H9 (cell line): ENCODE data around the gene CNTFR. TPM values are rescaled to one million over a fixed set of nuclear protein-coding genes. Genes with fewer than 3 reads are reported as not detected.

ENCODE experiments used
- DNase-seq: peaks from one replicate; pipeline ENCODE4 v3.0.0-alpha.2; 2017
- H2AFZ ChIP-seq: one replicate; pipeline ENCODE4 v1.6.1; 2013; ENCODE audit warnings: mild to moderate bottlenecking, low read length, control low read depth, moderate library complexity
- H2AK5ac ChIP-seq: 2 replicates; pipeline ENCODE4 v1.6.1; 2013; ENCODE audit warnings: low read length, control low read depth, mixed read lengths; ENCODE audit not compliant: insufficient read length
- H2BK120ac ChIP-seq: one replicate; pipeline ENCODE4 v1.6.1; 2013; ENCODE audit warnings: low read depth, mild to moderate bottlenecking, low read length, control low read depth, inconsistent platforms; ENCODE audit not compliant: poor library complexity, severe bottlenecking
- H2BK12ac ChIP-seq: 2 replicates; pipeline ENCODE4 v1.6.1; 2013; ENCODE audit warnings: low read length, control low read depth, mixed read lengths, low read depth; ENCODE audit not compliant: insufficient read length
- H2BK15ac ChIP-seq: 2 replicates; pipeline ENCODE4 v1.6.1; 2013; ENCODE audit warnings: low read depth, low read length, control low read depth
- H2BK20ac ChIP-seq: one replicate; pipeline ENCODE4 v1.6.1; 2013; ENCODE audit warnings: low read depth, mild to moderate bottlenecking, low read length, control low read depth, inconsistent platforms; ENCODE audit not compliant: poor library complexity, severe bottlenecking
- H2BK5ac ChIP-seq: 2 replicates; pipeline ENCODE4 v1.6.1; 2013; ENCODE audit warnings: low read length, control low read depth, mixed read lengths; ENCODE audit not compliant: insufficient read length
- H3K14ac ChIP-seq: 2 replicates; pipeline ENCODE4 v1.6.1; 2013; ENCODE audit warnings: low read length, control low read depth; ENCODE audit not compliant: insufficient read depth
- H3K18ac ChIP-seq: 2 replicates; pipeline ENCODE4 v1.6.1; 2013; ENCODE audit warnings: low read depth, mild to moderate bottlenecking, mixed read lengths, low read length, control low read depth; ENCODE audit not compliant: insufficient read length
- H3K23ac ChIP-seq: 2 replicates; pipeline ENCODE4 v1.6.1; 2013; ENCODE audit warnings: low read length, control low read depth, mixed read lengths, low read depth; ENCODE audit not compliant: insufficient read length
- H3K23me2 ChIP-seq: 2 replicates; pipeline ENCODE4 v1.6.1; 2013; ENCODE audit warnings: low read depth, mild to moderate bottlenecking, mixed read lengths, low read length, control low read depth; ENCODE audit not compliant: insufficient read length, poor library complexity, severe bottlenecking
- H3K27ac ChIP-seq: 2 replicates; pipeline ENCODE4 v1.5.1; 2013; ENCODE audit warnings: low read length, control low read depth, mixed read lengths, low read depth; ENCODE audit not compliant: insufficient read length
- H3K27me3 ChIP-seq: 2 replicates; pipeline ENCODE4 v1.6.1; 2013; ENCODE audit warnings: low read length, control low read depth, inconsistent platforms; ENCODE audit not compliant: insufficient read depth
- H3K4ac ChIP-seq: 2 replicates; pipeline ENCODE4 v1.6.1; 2013; ENCODE audit warnings: low read depth, mild to moderate bottlenecking, control low read depth, inconsistent platforms, low read length, moderate library complexity
- H3K4me1 ChIP-seq: 2 replicates; pipeline ENCODE4 v1.6.1; 2013; ENCODE audit warnings: low read length, control low read depth, inconsistent platforms; ENCODE audit not compliant: insufficient read depth
- H3K4me2 ChIP-seq: 2 replicates; pipeline ENCODE4 v1.6.1; 2013; ENCODE audit warnings: low read length, control low read depth, mixed read lengths; ENCODE audit not compliant: insufficient read length, insufficient read depth
- H3K56ac ChIP-seq: 2 replicates; pipeline ENCODE4 v1.6.1; 2013; ENCODE audit warnings: low read depth, mild to moderate bottlenecking, mixed read lengths, low read length, control low read depth; ENCODE audit not compliant: insufficient read length
- H3K79me1 ChIP-seq: 2 replicates; pipeline ENCODE4 v1.6.1; 2013; ENCODE audit warnings: low read depth, mild to moderate bottlenecking, moderate library complexity, low read length, control low read depth, inconsistent platforms; ENCODE audit not compliant: insufficient read depth, poor library complexity, severe bottlenecking
- H3K79me2 ChIP-seq: 2 replicates; pipeline ENCODE4 v1.6.1; 2013; ENCODE audit warnings: low read length, control low read depth, inconsistent platforms; ENCODE audit not compliant: insufficient read depth
- H3K9ac ChIP-seq: 2 replicates; pipeline ENCODE4 v1.6.1; 2013; ENCODE audit warnings: low read length, control low read depth, mixed read lengths; ENCODE audit not compliant: insufficient read length; ENCODE audit errors: extremely low read depth
- H3K9me3 ChIP-seq: one replicate; pipeline ENCODE4 v1.6.1; 2013; ENCODE audit warnings: low read depth, low read length, inconsistent platforms; ENCODE audit not compliant: control insufficient read depth
- H3T11ph ChIP-seq: one replicate; pipeline ENCODE4 v1.6.1; 2013; ENCODE audit warnings: mild to moderate bottlenecking, low read length, control low read depth, inconsistent platforms
- H4K20me1 ChIP-seq: one replicate; pipeline ENCODE4 v1.6.1; 2013; ENCODE audit not compliant: control insufficient read depth, insufficient read length, insufficient read depth
- H4K5ac ChIP-seq: 2 replicates; pipeline ENCODE4 v1.6.1; 2013; ENCODE audit warnings: low read depth, mild to moderate bottlenecking, mixed read lengths, low read length, control low read depth; ENCODE audit not compliant: insufficient read length
- H4K8ac ChIP-seq: replicated peaks from 2 replicates; pipeline ENCODE4 v1.6.1; 2013; ENCODE audit warnings: low read length, control low read depth, mixed read lengths, low read depth; ENCODE audit not compliant: insufficient read length
- H4K91ac ChIP-seq: 2 replicates; pipeline ENCODE4 v1.6.1; 2013; ENCODE audit warnings: low read depth, mild to moderate bottlenecking, moderate library complexity, mixed read lengths, low read length, control low read depth; ENCODE audit not compliant: insufficient read length
- H3K27ac Mint-ChIP-seq, 3 experiments: 2 replicates in 2 of 3; 3 replicates in 1 of 3; pipeline ENCODE4 v1.8.0; 2020 to 2021; ENCODE audit warnings: mixed read lengths in 3 of 3, mild to moderate bottlenecking in 1 of 3, moderate library complexity in 1 of 3
- H3K27me3 Mint-ChIP-seq: 2 replicates; pipeline ENCODE4 v1.8.0; 2021; ENCODE audit warnings: low read depth, mild to moderate bottlenecking, moderate library complexity, mixed read lengths
- H3K36me3 Mint-ChIP-seq, 3 experiments: 2 replicates in 2 of 3; 3 replicates in 1 of 3; pipeline ENCODE4 v1.8.0; 2020 to 2021; ENCODE audit warnings: low read depth in 3 of 3, mixed read lengths in 3 of 3; ENCODE audit not compliant: insufficient read depth in 1 of 3
- H3K4me1 Mint-ChIP-seq, 2 experiments: 2 replicates each; pipeline ENCODE4 v1.8.0; 2020; ENCODE audit warnings: mixed read lengths in 2 of 2
- H3K4me3 Mint-ChIP-seq, 2 experiments: 2 replicates in 1 of 2; 3 replicates in 1 of 2; pipeline ENCODE4 v1.8.0; 2020 to 2021; ENCODE audit warnings: mild to moderate bottlenecking in 2 of 2, mixed read lengths in 2 of 2, moderate library complexity in 1 of 2
- H3K9me3 Mint-ChIP-seq, 2 experiments: 2 replicates in 1 of 2; 3 replicates in 1 of 2; pipeline ENCODE4 v1.8.0; 2020; ENCODE audit warnings: mild to moderate bottlenecking in 2 of 2, mixed read lengths in 2 of 2, moderate library complexity in 1 of 2
- CTCF ChIP-seq: fragments of 200-600 bp; sonication (generic); conservative IDR thresholded peaks from 3 replicates; pipeline ENCODE4 v1.8.0; 2021; ENCODE audit warnings: antibody characterized with exemption, mild to moderate bottlenecking
- total RNA-seq: library from RNA; stranded (reverse); gene quantifications from 2 replicates; pipeline ENCODE4 v1.2.1, GENCODE V29; 2021

The CNTFR gene
- total RNA-seq, 1 experiment from 2014 or later: 0.55 TPM

- Histone ChIP-seq H3K4me2 (no peak overlapping the region), H2BK20ac (no peak overlapping the region), H2AFZ (no peak overlapping the region), H3K23ac (no peak overlapping the region), H3K4ac (no peak overlapping the region), H3T11ph (no peak overlapping the region), H3K79me2 (no peaks in the 10 kb centered on the region), H4K20me1 (no peaks in the 10 kb centered on the region), H3K79me1 (no peaks in the 10 kb centered on the region), H2BK15ac (no peak overlapping the region), H2BK120ac (no peak overlapping the region), H3K4me1 (peaks cover 11% of the 10 kb centered on the region; the same call in 1 of the 2 replicates), H3K14ac (no peak overlapping the region), H4K8ac (no peak overlapping the region), H3K27me3 (no peaks in the 10 kb centered on the region), H3K18ac (no peak overlapping the region), H2BK12ac (no peak overlapping the region), H3K27ac (no peak overlapping the region), H4K91ac (no peak overlapping the region), H2AK5ac (no peak overlapping the region), H3K9me3 (no peaks in the 10 kb centered on the region), H3K56ac (no peak overlapping the region), H3K23me2 (no peaks in the 10 kb centered on the region), H2BK5ac (no peak overlapping the region), H4K5ac (no peak overlapping the region), H3K9ac (no peak overlapping the region)
- no peak overlapping the region for H3K27ac Mint-ChIP-seq
- no peaks in the 10 kb centered on the region for H3K9me3 Mint-ChIP-seq
- TF ChIP-seq CTCF: no peak
- H3K4me1 Mint-ChIP-seq: peaks cover 23 to 33% of the 10 kb centered on the region in 2 experiments
- peaks cover 3% of the 10 kb centered on the region; the same call in 1 of the 2 replicates for H3K27me3 Mint-ChIP-seq
- no peak for DNase-seq
- no peak overlapping the region for H3K4me3 Mint-ChIP-seq
- H3K36me3 Mint-ChIP-seq: no peaks in the 10 kb centered on the region
Observed at GRCh38 chr9:34507966-34508365, 81.6 kb downstream of the CNTFR start.
